ELR (cell line): ENCODE data around the gene KDELR1.

Experiments
- DNase-seq: peaks from one replicate; pipeline ENCODE4 v3.0.0-alpha.2; 2015; ENCODE audit warnings: low read depth

Gene KDELR1

GRCh38 chr19:48371367-48371766 lies 20.0 kb downstream of the KDELR1 start:
- DNase-seq: no peak

- DNase-seq: no peak
These were observed 20.4 kb downstream of the KDELR1 start for GRCh38 chr19:48370955-48371354.

GRCh38 chr19:48368936-48369335 lies 22.4 kb downstream of the KDELR1 start:
- no peak for DNase-seq

GRCh38 chr19:48367855-48368254 lies 23.5 kb downstream of the KDELR1 start:
- no peak for DNase-seq

- DNase-seq: no peak
These were observed 25.7 kb downstream of the KDELR1 start for GRCh38 chr19:48365602-48366001.

GRCh38 chr19:48364598-48365348 lies 26.6 kb downstream of the KDELR1 start:
- no peak for DNase-seq

GRCh38 chr19:48363810-48364597 lies 27.3 kb downstream of the KDELR1 start, which contains the start of the genes SYNGR4 and TMEM143:
SYNGR4 (plus strand) TSS chr19:48364367; CDS start chr19:48365843, 1,476 bp downstream.
TMEM143 (minus strand) TSS chr19:48363940; CDS start chr19:48363920, 20 bp downstream.
- DNase-seq: peak; percentile 98

- no peak for DNase-seq
These were observed 27.9 kb downstream of the KDELR1 start for GRCh38 chr19:48363500-48363809.

- peak; percentile 96 for DNase-seq
These were observed 28.4 kb downstream of the KDELR1 start for GRCh38 chr19:48362716-48363499.

- DNase-seq: no peak
These were observed 29.4 kb downstream of the KDELR1 start for GRCh38 chr19:48361912-48362311.

GRCh38 chr19:48359123-48359522 lies 32.2 kb downstream of the KDELR1 start:
- DNase-seq: no peak

- no peak for DNase-seq
These were observed 35.9 kb downstream of the KDELR1 start for GRCh38 chr19:48355365-48355954.

GRCh38 chr19:48354332-48354992 lies 36.9 kb downstream of the KDELR1 start:
- peak; percentile 36 for DNase-seq

GRCh38 chr19:48353677-48354076 lies 37.7 kb downstream of the KDELR1 start:
- DNase-seq: peak; percentile 61

GRCh38 chr19:48351341-48351752 lies 40.0 kb downstream of the KDELR1 start:
- peak; percentile 69 for DNase-seq

GRCh38 chr19:48350856-48351255 lies 40.5 kb downstream of the KDELR1 start:
- DNase-seq: no peak

- no peak for DNase-seq
These were observed 42.6 kb downstream of the KDELR1 start for GRCh38 chr19:48348737-48349136.

GRCh38 chr19:48348045-48348444 lies 43.3 kb downstream of the KDELR1 start:
- no peak for DNase-seq

- DNase-seq: no peak
These were observed 45.2 kb downstream of the KDELR1 start for GRCh38 chr19:48346191-48346590.

GRCh38 chr19:48344892-48345291 lies 46.5 kb downstream of the KDELR1 start:
- DNase-seq: no peak

- peak; percentile 83 for DNase-seq
These were observed 48.4 kb downstream of the KDELR1 start for GRCh38 chr19:48342841-48343540.
